HepG2 (cell line): Measurements from ENCODE around the gene GRB10.

Experiments used
- EZH2 ChIP-seq: conservative IDR thresholded peaks from 2 replicates; pipeline ENCODE4 v1.6.1; 2012; ENCODE audit warnings: mild to moderate bottlenecking, low read depth, low read length, moderate library complexity
- NFIC ChIP-seq: IDR thresholded peaks from 2 replicates; pipeline ENCODE4 v1.6.1; 2012; ENCODE audit warnings: mild to moderate bottlenecking, low read length, inconsistent platforms
- PCBP1 ChIP-seq: fragments of 200-400 bp; formaldehyde crosslinking; IDR thresholded peaks from 2 replicates; pipeline ENCODE4 v1.6.1; 2017; ENCODE audit warnings: mild to moderate bottlenecking, low read depth, low read length, borderline replicate concordance
- ZNF354B ChIP-seq: sonication (generic); formaldehyde crosslinking; IDR thresholded peaks from 2 replicates; pipeline ENCODE4 v1.8.0; 2022; ENCODE audit warnings: mild to moderate bottlenecking, missing genetic modification reagents
- ZNF556 ChIP-seq: sonication (generic); formaldehyde crosslinking; IDR thresholded peaks from 2 replicates; pipeline ENCODE4 v1.4.0; 2020; ENCODE audit warnings: mild to moderate bottlenecking, missing genetic modification reagents, borderline replicate concordance
- ZNF792 ChIP-seq: IDR thresholded peaks from 2 replicates; pipeline ENCODE4 v1.6.1; 2016
- TF ChIP-seq, protein P1 (sequence below): sonication (generic); formaldehyde crosslinking; IDR thresholded peaks from 2 replicates; pipeline ENCODE4 v1.5.0; 2020; ENCODE audit warnings: mild to moderate bottlenecking, missing genetic modification reagents, moderate library complexity
- TF ChIP-seq, protein P2 (sequence below): sonication (generic); formaldehyde crosslinking; IDR thresholded peaks from 2 replicates; pipeline ENCODE4 v1.8.1; 2023; ENCODE audit warnings: missing genetic modification reagents, inconsistent platforms, borderline replicate concordance
- TF ChIP-seq, protein P3 (sequence below): sonication (generic); formaldehyde crosslinking; IDR thresholded peaks from 2 replicates; pipeline ENCODE4 v1.4.0; 2020; ENCODE audit warnings: missing genetic modification reagents
- TF ChIP-seq, protein P4 (sequence below), 2 experiments: IDR thresholded peaks; 2 replicates each; pipeline ENCODE4 v1.6.1; 2011 to 2012; ENCODE audit warnings: low read length in 2 of 2, borderline replicate concordance in 1 of 2, low read depth in 1 of 2, mild to moderate bottlenecking in 1 of 2, moderate library complexity in 1 of 2

DNA sequence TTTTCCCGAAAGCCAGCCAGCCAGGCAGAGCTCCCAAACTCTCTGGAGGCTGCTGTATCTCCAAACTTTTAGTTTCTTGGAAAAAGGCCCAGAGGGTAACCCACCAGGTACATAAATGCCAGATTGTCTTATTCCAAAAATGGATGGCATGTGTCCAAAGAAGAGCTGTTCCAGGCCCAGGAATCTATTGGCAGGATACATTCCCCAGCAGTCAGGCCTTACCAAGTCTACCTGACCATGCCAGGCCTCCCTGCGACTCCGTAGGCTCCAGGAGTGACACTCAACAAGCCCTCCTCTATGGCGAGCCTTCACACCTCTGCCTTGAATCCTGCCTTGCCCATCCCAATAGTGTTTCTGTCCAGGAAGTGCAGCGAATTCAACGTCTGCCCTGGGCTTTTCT is 95.6 kb downstream of the GRB10 start:
- TF ChIP-seq, protein P1, sequence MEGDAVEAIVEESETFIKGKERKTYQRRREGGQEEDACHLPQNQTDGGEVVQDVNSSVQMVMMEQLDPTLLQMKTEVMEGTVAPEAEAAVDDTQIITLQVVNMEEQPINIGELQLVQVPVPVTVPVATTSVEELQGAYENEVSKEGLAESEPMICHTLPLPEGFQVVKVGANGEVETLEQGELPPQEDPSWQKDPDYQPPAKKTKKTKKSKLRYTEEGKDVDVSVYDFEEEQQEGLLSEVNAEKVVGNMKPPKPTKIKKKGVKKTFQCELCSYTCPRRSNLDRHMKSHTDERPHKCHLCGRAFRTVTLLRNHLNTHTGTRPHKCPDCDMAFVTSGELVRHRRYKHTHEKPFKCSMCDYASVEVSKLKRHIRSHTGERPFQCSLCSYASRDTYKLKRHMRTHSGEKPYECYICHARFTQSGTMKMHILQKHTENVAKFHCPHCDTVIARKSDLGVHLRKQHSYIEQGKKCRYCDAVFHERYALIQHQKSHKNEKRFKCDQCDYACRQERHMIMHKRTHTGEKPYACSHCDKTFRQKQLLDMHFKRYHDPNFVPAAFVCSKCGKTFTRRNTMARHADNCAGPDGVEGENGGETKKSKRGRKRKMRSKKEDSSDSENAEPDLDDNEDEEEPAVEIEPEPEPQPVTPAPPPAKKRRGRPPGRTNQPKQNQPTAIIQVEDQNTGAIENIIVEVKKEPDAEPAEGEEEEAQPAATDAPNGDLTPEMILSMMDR (CRISPR knock-in tag) = no peak
- TF ChIP-seq, protein P2, sequence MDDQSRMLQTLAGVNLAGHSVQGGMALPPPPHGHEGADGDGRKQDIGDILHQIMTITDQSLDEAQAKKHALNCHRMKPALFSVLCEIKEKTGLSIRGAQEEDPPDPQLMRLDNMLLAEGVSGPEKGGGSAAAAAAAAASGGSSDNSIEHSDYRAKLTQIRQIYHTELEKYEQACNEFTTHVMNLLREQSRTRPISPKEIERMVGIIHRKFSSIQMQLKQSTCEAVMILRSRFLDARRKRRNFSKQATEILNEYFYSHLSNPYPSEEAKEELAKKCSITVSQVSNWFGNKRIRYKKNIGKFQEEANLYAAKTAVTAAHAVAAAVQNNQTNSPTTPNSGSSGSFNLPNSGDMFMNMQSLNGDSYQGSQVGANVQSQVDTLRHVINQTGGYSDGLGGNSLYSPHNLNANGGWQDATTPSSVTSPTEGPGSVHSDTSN (CRISPR knock-in tag) = no peak
- TF ChIP-seq, protein P3, sequence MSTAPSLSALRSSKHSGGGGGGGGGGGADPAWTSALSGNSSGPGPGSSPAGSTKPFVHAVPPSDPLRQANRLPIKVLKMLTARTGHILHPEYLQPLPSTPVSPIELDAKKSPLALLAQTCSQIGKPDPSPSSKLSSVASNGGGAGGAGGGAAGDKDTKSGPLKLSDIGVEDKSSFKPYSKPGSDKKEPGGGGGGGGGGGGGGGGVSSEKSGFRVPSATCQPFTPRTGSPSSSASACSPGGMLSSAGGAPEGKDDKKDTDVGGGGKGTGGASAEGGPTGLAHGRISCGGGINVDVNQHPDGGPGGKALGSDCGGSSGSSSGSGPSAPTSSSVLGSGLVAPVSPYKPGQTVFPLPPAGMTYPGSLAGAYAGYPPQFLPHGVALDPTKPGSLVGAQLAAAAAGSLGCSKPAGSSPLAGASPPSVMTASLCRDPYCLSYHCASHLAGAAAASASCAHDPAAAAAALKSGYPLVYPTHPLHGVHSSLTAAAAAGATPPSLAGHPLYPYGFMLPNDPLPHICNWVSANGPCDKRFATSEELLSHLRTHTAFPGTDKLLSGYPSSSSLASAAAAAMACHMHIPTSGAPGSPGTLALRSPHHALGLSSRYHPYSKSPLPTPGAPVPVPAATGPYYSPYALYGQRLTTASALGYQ = no peak
- no peak for TF ChIP-seq EZH2
- no peak for TF ChIP-seq ZNF354B (CRISPR knock-in tag)
- no peak for TF ChIP-seq ZNF792 (CRISPR knock-in tag)
- TF ChIP-seq PCBP1 = no peak
- TF ChIP-seq, protein P4, sequence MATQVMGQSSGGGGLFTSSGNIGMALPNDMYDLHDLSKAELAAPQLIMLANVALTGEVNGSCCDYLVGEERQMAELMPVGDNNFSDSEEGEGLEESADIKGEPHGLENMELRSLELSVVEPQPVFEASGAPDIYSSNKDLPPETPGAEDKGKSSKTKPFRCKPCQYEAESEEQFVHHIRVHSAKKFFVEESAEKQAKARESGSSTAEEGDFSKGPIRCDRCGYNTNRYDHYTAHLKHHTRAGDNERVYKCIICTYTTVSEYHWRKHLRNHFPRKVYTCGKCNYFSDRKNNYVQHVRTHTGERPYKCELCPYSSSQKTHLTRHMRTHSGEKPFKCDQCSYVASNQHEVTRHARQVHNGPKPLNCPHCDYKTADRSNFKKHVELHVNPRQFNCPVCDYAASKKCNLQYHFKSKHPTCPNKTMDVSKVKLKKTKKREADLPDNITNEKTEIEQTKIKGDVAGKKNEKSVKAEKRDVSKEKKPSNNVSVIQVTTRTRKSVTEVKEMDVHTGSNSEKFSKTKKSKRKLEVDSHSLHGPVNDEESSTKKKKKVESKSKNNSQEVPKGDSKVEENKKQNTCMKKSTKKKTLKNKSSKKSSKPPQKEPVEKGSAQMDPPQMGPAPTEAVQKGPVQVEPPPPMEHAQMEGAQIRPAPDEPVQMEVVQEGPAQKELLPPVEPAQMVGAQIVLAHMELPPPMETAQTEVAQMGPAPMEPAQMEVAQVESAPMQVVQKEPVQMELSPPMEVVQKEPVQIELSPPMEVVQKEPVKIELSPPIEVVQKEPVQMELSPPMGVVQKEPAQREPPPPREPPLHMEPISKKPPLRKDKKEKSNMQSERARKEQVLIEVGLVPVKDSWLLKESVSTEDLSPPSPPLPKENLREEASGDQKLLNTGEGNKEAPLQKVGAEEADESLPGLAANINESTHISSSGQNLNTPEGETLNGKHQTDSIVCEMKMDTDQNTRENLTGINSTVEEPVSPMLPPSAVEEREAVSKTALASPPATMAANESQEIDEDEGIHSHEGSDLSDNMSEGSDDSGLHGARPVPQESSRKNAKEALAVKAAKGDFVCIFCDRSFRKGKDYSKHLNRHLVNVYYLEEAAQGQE (IDR thresholded peaks at IDR 0.05; ENCODE audit: borderline replicate concordance in 1 of 2, low read depth in 1 of 2, low read length in 2 of 2) = no peak
- TF ChIP-seq ZNF556 (CRISPR knock-in tag) = no peak
- TF ChIP-seq NFIC = no peak
